Inflammatory macrophage treated with lipopolysaccharide for 4 hours (primary cell): ENCODE data around the gene ABLIM3.
A peak's percentile ranks its signal among the peaks of the same experiment; 100 is the strongest.
"Not testable (repeated sequence)": the region's sequence is repeated elsewhere in the genome, so short reads cannot be mapped to it uniquely, and the experiment has no call there.

Experiments used
- DNase-seq: peaks from one replicate; pipeline ENCODE4 v3.0.0-alpha.2; 2020

ABLIM3 gene

GRCh38 chr5:149160291-149160787 lies 19.0 kb downstream of the ABLIM3 start:
- no peak for DNase-seq

GRCh38 chr5:149161026-149161687 lies 19.9 kb downstream of the ABLIM3 start:
- no peak for DNase-seq

- no peak for DNase-seq
Measured at GRCh38 chr5:149161850-149162249, 20.6 kb downstream of the ABLIM3 start.

GRCh38 chr5:149162401-149163084 lies 21.2 kb downstream of the ABLIM3 start:
- DNase-seq, result no peak

GRCh38 chr5:149164731-149165130 lies 23.4 kb downstream of the ABLIM3 start:
- DNase-seq, result no peak

GRCh38 chr5:149166128-149166527 lies 24.8 kb downstream of the ABLIM3 start:
- DNase-seq, result no peak

GRCh38 chr5:149166591-149167100 lies 25.4 kb downstream of the ABLIM3 start:
- no peak for DNase-seq

GRCh38 chr5:149168276-149168906 lies 27.1 kb downstream of the ABLIM3 start:
- DNase-seq, result no peak

- DNase-seq, result no peak
Measured at GRCh38 chr5:149170299-149170698, 29.0 kb downstream of the ABLIM3 start.

GRCh38 chr5:149172261-149172660 lies 31.0 kb downstream of the ABLIM3 start:
- no peak for DNase-seq

- peak; percentile 17 for DNase-seq
Measured at GRCh38 chr5:149172709-149173505, 31.6 kb downstream of the ABLIM3 start.

- DNase-seq, result no peak
Measured at GRCh38 chr5:149174847-149175234, 33.5 kb downstream of the ABLIM3 start.

GRCh38 chr5:149175346-149176105 lies 34.2 kb downstream of the ABLIM3 start:
- DNase-seq, result no peak

- DNase-seq, result no peak
Measured at GRCh38 chr5:149177339-149177843, 36.1 kb downstream of the ABLIM3 start.

- DNase-seq, result no peak
Measured at GRCh38 chr5:149177911-149178565, 36.7 kb downstream of the ABLIM3 start.

- no peak for DNase-seq
Measured at GRCh38 chr5:149181732-149182131, 40.4 kb downstream of the ABLIM3 start.

GRCh38 chr5:149182241-149182640 lies 40.9 kb downstream of the ABLIM3 start:
- DNase-seq, result no peak

- no peak for DNase-seq
Measured at GRCh38 chr5:149185067-149185466, 43.8 kb downstream of the ABLIM3 start.

- no peak for DNase-seq
Measured at GRCh38 chr5:149186506-149186905, 45.2 kb downstream of the ABLIM3 start.

- not testable (repeated sequence) for DNase-seq
Measured at GRCh38 chr5:149187617-149188016, 46.3 kb downstream of the ABLIM3 start.

GRCh38 chr5:149188383-149188782 lies 47.1 kb downstream of the ABLIM3 start:
- no peak for DNase-seq
